Type B pancreatic cell (in vitro differentiated cells): Measurements from ENCODE around the gene ABHD14A. TPM values are rescaled to one million over a fixed set of nuclear protein-coding genes. Genes with fewer than 3 reads are reported as not detected.

Experiments used
- DNase-seq: peaks from one replicate; pipeline ENCODE4 v3.0.0; 2021; ENCODE audit warnings: mixed read lengths; ENCODE audit not compliant: unreplicated experiment; ENCODE audit errors: extremely low spot score
- H3K27ac Mint-ChIP-seq: 2 replicates; pipeline ENCODE4 v1.8.0; 2021; ENCODE audit warnings: mild to moderate bottlenecking, mixed read lengths
- H3K27me3 Mint-ChIP-seq: 2 replicates; pipeline ENCODE4 v1.8.0; 2021; ENCODE audit warnings: mixed read lengths
- H3K36me3 Mint-ChIP-seq: 2 replicates; pipeline ENCODE4 v1.8.0; 2021; ENCODE audit warnings: mixed read lengths
- H3K4me1 Mint-ChIP-seq: one replicate; pipeline ENCODE4 v1.8.0; 2021; ENCODE audit warnings: mixed read lengths; ENCODE audit not compliant: unreplicated experiment
- H3K4me3 Mint-ChIP-seq: 2 replicates; pipeline ENCODE4 v1.8.0; 2021; ENCODE audit warnings: mild to moderate bottlenecking, mixed read lengths
- H3K9me3 Mint-ChIP-seq: 2 replicates; pipeline ENCODE4 v1.8.0; 2021; ENCODE audit warnings: mixed read lengths
- total RNA-seq: library from RNA; stranded (reverse); gene quantifications from 2 replicates; pipeline ENCODE4 v1.2.1, GENCODE V29; 2021; ENCODE audit warnings: low replicate concordance
- TF ChIP-seq, protein P1 (sequence below): fragments of 200-600 bp; sonication (generic); conservative IDR thresholded peaks from 2 replicates; pipeline ENCODE4 v1.5.0; 2021; ENCODE audit warnings: antibody characterized with exemption, mild to moderate bottlenecking

Gene ABHD14A
- total RNA-seq, 1 donor from 2014 or later, result 16.6 TPM

DNA sequence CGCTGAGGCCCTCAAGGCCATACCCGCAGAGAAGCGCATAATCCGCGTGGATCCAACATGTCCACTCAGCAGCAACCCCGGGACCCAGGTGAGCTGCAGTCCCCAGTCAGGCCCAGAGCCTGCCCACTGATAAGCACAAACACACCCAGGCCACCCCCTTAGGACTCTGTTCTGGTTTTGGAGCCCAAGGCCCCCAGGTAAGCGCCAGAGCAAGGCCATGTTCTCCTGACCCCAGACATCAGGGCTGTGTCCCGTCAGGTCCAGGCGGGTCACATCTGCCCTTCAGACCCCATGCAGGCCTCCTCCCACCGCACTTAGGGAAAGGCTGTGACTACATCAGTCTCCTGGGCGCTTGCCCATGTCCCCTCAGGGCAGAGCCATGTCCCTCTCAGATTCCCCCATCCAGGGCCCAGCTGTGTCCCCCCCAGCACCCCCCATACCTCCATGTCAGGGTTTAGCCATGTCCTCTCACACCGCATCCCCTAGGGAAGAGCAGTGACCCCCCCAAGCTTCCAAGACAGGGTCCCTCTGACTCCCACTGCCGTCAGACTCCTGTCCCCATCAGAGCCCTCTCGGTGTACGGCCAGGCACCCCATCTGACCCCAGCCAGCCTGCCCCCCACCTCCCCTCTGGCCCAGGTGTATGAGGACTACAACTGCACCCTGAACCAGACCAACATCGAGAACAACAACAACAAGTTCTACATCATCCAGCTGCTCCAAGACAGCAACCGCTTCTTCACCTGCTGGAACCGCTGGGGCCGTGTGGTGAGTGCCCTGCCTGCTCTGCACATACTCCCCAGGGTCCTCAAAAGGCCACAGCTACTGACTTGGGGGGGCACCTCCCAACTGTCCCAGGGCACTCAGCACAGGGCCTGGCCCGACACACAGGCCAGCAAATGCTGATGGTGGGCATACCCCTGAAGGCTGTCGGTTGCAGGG, 31.1 kb upstream of the ABHD14A start:
- H3K27ac Mint-ChIP-seq, result peak overlapping the region; percentile 50
- TF ChIP-seq, protein P1, sequence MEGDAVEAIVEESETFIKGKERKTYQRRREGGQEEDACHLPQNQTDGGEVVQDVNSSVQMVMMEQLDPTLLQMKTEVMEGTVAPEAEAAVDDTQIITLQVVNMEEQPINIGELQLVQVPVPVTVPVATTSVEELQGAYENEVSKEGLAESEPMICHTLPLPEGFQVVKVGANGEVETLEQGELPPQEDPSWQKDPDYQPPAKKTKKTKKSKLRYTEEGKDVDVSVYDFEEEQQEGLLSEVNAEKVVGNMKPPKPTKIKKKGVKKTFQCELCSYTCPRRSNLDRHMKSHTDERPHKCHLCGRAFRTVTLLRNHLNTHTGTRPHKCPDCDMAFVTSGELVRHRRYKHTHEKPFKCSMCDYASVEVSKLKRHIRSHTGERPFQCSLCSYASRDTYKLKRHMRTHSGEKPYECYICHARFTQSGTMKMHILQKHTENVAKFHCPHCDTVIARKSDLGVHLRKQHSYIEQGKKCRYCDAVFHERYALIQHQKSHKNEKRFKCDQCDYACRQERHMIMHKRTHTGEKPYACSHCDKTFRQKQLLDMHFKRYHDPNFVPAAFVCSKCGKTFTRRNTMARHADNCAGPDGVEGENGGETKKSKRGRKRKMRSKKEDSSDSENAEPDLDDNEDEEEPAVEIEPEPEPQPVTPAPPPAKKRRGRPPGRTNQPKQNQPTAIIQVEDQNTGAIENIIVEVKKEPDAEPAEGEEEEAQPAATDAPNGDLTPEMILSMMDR, result no peak

DNA sequence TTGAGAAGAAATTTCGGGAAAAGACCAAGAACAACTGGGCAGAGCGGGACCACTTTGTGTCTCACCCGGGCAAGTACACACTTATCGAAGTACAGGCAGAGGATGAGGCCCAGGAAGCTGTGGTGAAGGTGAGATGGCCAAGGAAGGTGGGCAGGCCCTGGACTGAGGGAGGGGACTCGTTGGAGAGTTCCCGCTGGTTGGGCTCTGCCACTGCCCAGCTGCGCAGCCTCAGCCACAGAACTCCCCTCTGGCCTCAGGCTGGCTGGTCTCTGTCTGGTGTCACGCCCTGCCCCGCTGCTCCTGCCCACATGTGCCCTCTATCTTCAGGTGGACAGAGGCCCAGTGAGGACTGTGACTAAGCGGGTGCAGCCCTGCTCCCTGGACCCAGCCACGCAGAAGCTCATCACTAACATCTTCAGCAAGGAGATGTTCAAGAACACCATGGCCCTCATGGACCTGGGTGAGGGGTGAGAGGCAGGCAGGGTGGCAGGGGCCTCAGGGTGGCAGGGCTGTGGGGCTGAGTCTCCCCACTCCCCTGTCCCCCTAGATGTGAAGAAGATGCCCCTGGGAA, 30.3 kb upstream of the ABHD14A start:
- no peaks in the 10 kb centered on the region for H3K9me3 Mint-ChIP-seq
- TF ChIP-seq, protein P1, result no peak
- H3K4me3 Mint-ChIP-seq, result no peak overlapping the region
- peaks cover 20% of the 10 kb centered on the region for H3K4me1 Mint-ChIP-seq
- no peak for DNase-seq
- H3K27me3 Mint-ChIP-seq, result no peaks in the 10 kb centered on the region
- H3K27ac Mint-ChIP-seq, result peak overlapping the region; percentile 50
- H3K36me3 Mint-ChIP-seq, result no peaks in the 10 kb centered on the region

More for the DNA sequence above, 31.1 kb upstream of the ABHD14A start:
- peaks cover 22% of the 10 kb centered on the region for H3K4me1 Mint-ChIP-seq
- H3K4me3 Mint-ChIP-seq, result peak overlapping the region; percentile 25
- no peaks in the 10 kb centered on the region for H3K27me3 Mint-ChIP-seq
- no peak for DNase-seq
- H3K9me3 Mint-ChIP-seq, result no peaks in the 10 kb centered on the region
- no peaks in the 10 kb centered on the region for H3K36me3 Mint-ChIP-seq

DNA sequence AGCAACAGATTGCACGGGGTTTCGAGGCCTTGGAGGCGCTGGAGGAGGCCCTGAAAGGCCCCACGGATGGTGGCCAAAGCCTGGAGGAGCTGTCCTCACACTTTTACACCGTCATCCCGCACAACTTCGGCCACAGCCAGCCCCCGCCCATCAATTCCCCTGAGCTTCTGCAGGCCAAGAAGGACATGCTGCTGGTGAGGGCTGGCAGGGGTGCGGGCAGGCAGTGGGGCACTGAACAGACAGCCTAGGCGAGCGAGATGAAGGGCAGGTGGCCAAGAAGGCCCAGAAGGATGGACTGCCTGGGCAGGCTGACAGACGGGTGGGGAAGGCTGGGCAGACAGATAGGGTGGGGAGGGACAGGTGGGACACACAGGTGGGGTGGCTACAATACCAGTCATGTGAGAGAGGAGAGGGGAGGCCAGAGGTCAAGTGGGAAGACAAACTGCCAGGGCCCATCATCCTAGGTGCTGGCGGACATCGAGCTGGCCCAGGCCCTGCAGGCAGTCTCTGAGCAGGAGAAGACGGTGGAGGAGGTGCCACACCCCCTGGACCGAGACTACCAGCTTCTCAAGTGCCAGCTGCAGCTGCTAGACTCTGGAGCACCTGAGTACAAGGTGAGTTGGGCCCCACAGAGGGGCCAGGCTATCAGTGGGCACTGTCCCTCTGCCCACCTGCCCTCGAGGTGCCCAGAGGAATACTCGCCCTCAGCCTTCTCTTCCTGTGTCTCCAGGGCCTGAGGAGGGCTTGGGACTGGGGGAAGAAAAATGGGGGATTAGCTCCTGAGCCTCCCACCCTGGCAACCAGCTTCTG, 29.6 kb upstream of the ABHD14A start:
- H3K36me3 Mint-ChIP-seq, result no peaks in the 10 kb centered on the region
- DNase-seq, result no peak
- H3K9me3 Mint-ChIP-seq, result no peaks in the 10 kb centered on the region
- no peaks in the 10 kb centered on the region for H3K27me3 Mint-ChIP-seq
- no peak overlapping the region for H3K4me3 Mint-ChIP-seq
- TF ChIP-seq, protein P1, result no peak
- peaks cover 19% of the 10 kb centered on the region for H3K4me1 Mint-ChIP-seq
- H3K27ac Mint-ChIP-seq, result no peak overlapping the region

DNA sequence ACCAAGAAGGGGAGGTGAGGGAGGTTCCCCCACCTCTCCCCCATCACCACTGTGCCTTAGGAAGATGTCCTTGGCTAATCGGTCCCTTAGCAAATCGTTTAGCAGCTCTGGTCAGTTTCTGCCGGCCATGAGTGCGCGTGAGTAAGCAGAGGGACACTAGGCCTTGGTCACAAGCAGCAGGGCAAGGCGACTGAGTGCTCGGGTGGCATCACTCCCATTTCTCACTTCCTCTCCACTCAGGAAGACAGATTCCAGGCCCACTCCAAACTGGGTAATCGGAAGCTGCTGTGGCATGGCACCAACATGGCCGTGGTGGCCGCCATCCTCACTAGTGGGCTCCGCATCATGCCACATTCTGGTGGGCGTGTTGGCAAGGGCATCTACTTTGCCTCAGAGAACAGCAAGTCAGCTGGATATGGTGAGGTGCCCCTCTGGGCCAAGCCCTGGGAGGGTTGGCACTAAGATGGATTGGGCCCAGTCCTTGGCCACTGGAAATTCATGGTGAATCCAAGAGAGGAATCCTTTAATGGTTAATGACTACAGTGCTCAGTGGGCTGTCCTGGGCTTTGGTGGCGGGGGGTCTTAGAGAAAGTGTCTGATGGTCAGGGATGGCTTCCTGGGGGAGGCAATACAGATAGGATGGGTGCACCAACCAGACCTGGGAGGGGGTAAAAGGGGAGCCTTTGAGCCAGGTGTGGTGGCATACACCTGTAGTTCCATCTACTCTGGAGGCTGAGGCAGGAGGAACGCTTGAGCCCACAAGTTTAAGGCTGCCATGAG, 28.7 kb upstream of the ABHD14A start:
- TF ChIP-seq, protein P1, result no peak
- peaks cover 7% of the 10 kb centered on the region for H3K27me3 Mint-ChIP-seq
- H3K36me3 Mint-ChIP-seq, result no peaks in the 10 kb centered on the region
- peaks cover 10% of the 10 kb centered on the region for H3K4me1 Mint-ChIP-seq
- no peak overlapping the region for H3K27ac Mint-ChIP-seq
- H3K4me3 Mint-ChIP-seq, result no peak overlapping the region
- no peaks in the 10 kb centered on the region for H3K9me3 Mint-ChIP-seq
- no peak for DNase-seq

- TF ChIP-seq, protein P1, result no peak
- no peak for DNase-seq
- Mint-ChIP-seq H3K4me3 (no peak overlapping the region), H3K9me3 (no peaks in the 10 kb centered on the region), H3K4me1 (peaks cover 8% of the 10 kb centered on the region), H3K27me3 (peaks cover 14% of the 10 kb centered on the region), H3K27ac (no peak overlapping the region), H3K36me3 (no peaks in the 10 kb centered on the region)
Observed at GRCh38 chr3:51946796-51947195, 28.1 kb upstream of the ABHD14A start.
